ENCODE results near the gene ZNF407.

ZNF407 gene

GRCh38 chr18:75053028-75053629 is 455.5 kb downstream of the ZNF407 start:
- TF ChIP-seq SP7 (tag by site-specific recombination; IDR thresholded peaks at IDR 0.05), result no peak
- TF ChIP-seq ZNF426 (tag by site-specific recombination; IDR thresholded peaks at IDR 0.05), result no peak
- no peak for TF ChIP-seq ZNF16 (tag by site-specific recombination; IDR thresholded peaks at IDR 0.05; ENCODE audit: low read depth)
- TF ChIP-seq ZNF394 (tag by site-specific recombination; IDR thresholded peaks at IDR 0.05; ENCODE audit: borderline replicate concordance), result no peak
- no peak for TF ChIP-seq ZNF76 (tag by site-specific recombination; IDR thresholded peaks at IDR 0.05; ENCODE audit: borderline replicate concordance, low read depth)
- no peak for TF ChIP-seq ZNF26 (tag by site-specific recombination; IDR thresholded peaks at IDR 0.05)
- no peak for TF ChIP-seq YY2 (tag by site-specific recombination; IDR thresholded peaks at IDR 0.05)
- TF ChIP-seq SP3 (tag by site-specific recombination; IDR thresholded peaks at IDR 0.05), result no peak
- POLR2A ChIA-PET, result no interaction called here
- no peaks in the 10 kb centered on the region for H3K9me3 ChIP-seq (ENCODE audit: control insufficient read depth, insufficient read depth, low read depth, low read length)
- H3K4me1 ChIP-seq (ENCODE audit: control insufficient read depth, insufficient read depth, low read length), result no peaks in the 10 kb centered on the region
- H3K36me3 ChIP-seq (ENCODE audit: control insufficient read depth in 2 of 2, insufficient read depth in 1 of 2, low read length in 2 of 2), result no peaks in the 10 kb centered on the region
- no peak overlapping the region for H3K4me3 ChIP-seq (ENCODE audit: low read depth, low read length)
- CTCF ChIA-PET, result interaction anchor here (1.0 kb wide), 1 partner anchor 12 kb away, joined by 3 read pairs; no protein-coding TSS in a partner anchor
- H3K27ac ChIP-seq (ENCODE audit: extremely low read depth, low read depth, low read length), result no peak overlapping the region

- TF ChIP-seq HOXA7 (CRISPR knock-in tag; IDR thresholded peaks at IDR 0.05; ENCODE audit: borderline replicate concordance), result no peak
- no peak for TF ChIP-seq ZBTB11 (tag by site-specific recombination; conservative IDR thresholded peaks at IDR 0.05; ENCODE audit: low read depth)
- no peak for TF ChIP-seq TRIM28 (IDR thresholded peaks at IDR 0.05; ENCODE audit: borderline replicate concordance, low read length)
- no peak for TF ChIP-seq ZBTB17 (tag by site-specific recombination; IDR thresholded peaks at IDR 0.05)
- no peak for TF ChIP-seq ZFP3 (tag by site-specific recombination; IDR thresholded peaks at IDR 0.05; ENCODE audit: low read depth)
- TF ChIP-seq ATF2 (tag by site-specific recombination; IDR thresholded peaks at IDR 0.05; ENCODE audit: low read depth), result no peak
- TF ChIP-seq ZNF266 (tag by site-specific recombination; IDR thresholded peaks at IDR 0.05; ENCODE audit: low read depth), result no peak
- no peak for TF ChIP-seq ZNF513 (tag by site-specific recombination; IDR thresholded peaks at IDR 0.05)
- TF ChIP-seq MYNN (tag by site-specific recombination; IDR thresholded peaks at IDR 0.05; ENCODE audit: borderline replicate concordance), result no peak
- no peak for TF ChIP-seq SP3 (tag by site-specific recombination; IDR thresholded peaks at IDR 0.05)
- TF ChIP-seq ZNF785 (tag by site-specific recombination; IDR thresholded peaks at IDR 0.05), result no peak
- no peak for TF ChIP-seq ZNF654 (tag by site-specific recombination; IDR thresholded peaks at IDR 0.05; ENCODE audit: low read depth)
- ChIA-PET CTCF (no interaction called here), POLR2A (no interaction called here)
- Histone ChIP-seq H3K27ac (ENCODE audit: extremely low read depth, low read depth, low read length) (no peak overlapping the region), H3K9me3 (ENCODE audit: control insufficient read depth, insufficient read depth, low read depth, low read length) (no peaks in the 10 kb centered on the region), H3K4me3 (ENCODE audit: low read depth, low read length) (no peak overlapping the region), H3K36me3 (ENCODE audit: control insufficient read depth in 2 of 2, insufficient read depth in 1 of 2, low read length in 2 of 2) (no peaks in the 10 kb centered on the region), H3K4me1 (ENCODE audit: control insufficient read depth, insufficient read depth, low read length) (no peaks in the 10 kb centered on the region)
Observed at GRCh38 chr18:75054046-75054445, 456.4 kb downstream of the ZNF407 start.

Data from HEK293 (cell line).